Measurements from ENCODE around the gene TMEM163.

TMEM163 gene

DNA sequence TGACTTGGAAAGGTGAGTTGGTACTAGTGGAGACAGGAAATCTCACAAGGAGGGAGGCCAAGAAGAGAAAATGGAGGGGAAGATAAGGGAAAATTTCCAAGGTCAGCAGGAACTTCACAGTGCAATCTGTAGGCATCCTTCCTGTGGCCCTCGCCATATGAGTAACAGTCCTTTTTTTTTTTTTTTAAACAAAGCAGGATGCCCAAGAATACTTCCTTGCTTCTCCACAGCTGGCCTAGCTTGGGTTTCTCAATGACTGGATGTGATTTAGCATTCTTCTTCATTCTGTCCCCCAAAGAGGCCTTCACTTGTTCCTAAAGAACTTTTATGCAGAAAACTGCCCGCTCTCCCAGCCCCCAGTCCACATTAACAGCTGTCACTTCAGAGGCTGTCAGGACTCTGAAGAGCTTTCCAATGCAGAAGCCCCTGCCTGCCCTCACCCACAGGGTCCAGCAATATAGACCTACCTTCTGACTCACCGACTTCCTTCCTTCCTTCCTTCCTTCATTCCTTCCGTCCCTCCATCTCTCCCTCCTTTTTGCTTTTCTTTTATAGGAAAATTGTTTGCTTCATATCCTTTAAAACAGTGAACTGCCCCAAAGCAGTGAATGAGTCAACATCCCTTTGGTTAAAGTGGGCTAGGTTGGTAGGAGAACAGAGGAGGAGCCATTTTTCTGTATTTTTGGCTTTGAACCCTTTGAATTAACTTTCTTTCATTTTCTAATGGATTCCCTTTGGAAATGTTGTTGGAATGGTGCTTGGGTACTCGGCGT, 292.9 kb downstream of the TMEM163 start:
- no peak for DNase-seq

DNA sequence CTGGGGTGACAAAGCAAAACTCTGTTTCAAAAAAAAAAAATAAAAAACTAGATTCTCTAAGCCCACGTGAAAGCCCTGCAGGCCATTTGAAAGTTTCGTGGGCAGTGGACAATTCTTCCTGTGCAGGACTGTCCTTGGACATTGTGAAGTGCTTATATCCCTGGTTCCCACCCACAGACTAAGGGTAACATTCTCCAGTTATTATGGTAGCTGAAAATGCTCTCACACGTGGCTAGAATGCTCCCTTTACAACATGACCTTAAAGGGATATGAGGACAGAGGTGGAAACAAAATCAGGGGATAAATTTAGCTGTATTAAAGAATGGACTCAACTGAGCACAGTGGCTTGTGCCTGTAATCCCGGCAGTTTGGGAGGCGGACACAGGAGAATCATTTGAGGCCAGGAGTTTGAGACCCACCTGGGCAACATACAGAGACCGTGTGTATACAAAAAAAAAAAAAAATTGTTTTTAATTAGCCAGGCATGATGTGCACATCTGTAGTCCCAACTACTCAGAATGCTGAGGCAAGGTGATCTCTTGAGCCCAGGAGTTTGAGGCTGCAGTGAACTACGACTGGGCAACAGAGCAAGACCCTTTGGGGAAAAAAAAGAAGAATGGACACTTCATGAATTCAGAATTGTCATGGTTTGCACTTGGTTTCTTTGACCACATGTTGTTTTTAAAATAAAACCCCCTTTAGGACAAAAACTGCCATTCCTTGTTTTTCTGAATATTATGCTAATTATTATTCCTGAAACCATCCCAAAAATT, 297.1 kb downstream of the TMEM163 start:
- no peak for DNase-seq

DNA sequence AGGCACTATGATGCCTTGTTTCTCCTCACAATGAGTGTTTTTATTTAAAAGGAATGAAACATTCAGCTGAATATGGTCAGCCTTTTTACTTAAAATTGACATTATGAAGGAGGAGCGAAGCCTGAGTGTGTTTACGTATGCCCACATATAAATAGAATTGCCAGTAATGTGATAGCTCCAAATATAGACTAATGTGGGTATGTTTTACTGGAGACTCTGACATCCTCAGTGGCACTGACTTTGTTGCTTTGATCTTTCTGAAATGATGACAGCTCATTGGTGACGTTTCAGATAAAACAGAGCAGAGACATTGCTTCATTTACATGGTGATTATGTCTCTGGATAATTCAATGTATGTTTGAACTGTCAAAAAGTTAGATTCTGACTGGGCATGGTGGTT, 297.9 kb downstream of the TMEM163 start:
- no peak for DNase-seq

DNA sequence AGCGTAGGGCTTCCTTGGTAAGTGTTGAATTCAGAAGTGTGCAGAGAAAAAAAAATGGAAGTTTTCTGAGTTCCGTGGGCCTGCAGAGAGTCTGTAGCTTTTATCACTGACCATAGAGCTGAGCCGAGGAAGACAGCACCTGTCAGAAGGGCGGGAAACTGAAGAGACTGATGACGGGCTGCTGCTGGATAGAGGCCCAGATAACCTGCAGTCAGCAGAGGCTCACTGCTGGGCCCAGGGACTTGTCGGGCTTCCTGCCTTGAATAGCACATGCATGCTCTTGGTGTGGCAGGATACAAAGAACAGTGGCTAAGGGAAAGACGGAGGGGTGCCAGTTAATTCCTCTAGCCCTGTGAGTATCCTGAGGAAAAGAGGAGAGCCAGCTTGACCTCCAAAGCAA, 298.5 kb downstream of the TMEM163 start:
- DNase-seq, result no peak

DNA sequence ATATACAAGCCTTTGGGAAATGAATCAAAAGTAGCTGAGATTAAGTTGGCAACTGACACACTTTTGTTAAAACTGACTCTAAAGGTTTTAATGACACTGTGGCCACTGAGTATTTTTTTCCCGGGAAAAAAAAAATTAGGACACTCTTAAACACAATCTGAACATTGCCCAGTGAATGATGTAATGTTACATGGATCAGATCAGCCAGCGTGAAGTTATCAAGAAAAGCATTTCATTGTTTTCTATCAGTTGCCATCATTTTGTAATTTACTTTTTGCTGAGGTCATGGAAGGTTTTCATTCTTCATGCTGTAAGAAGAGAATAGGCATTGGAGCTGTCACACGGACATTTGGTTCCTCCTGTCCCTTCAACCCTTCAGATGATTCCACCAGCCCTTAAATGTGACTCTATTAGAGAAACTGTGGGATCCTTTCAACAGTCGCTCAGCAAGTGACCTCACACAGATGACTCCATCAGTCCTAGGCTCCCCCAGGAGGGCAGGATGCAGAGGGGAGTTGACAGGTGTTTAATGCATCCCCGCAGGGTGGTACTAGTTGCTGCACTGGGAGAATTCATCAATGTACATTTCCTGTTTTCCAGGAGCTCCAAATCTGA, 300.7 kb downstream of the TMEM163 start:
- no peak for DNase-seq

GRCh38 chr2:134416637-134417036, 302.2 kb downstream of the TMEM163 start:
- no peak for DNase-seq

DNA sequence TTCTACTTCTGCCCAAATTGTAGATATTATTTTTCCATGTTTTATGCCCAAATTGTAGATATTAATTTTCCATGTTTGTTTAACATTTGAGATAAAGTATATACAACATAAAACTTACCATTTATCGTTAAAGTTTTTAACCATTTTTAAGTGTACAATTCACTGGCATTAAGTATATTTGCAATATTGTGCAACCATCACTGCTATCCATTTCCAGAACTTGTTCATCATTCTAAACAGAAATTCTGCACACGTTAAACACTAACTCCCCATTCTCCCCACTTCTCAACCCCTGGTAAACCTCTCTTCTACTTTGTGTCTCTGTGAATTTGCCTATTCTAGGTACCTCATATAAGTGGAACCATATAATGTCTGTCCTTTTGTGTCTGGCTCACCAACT, 302.8 kb downstream of the TMEM163 start:
- DNase-seq, result no peak

- DNase-seq, result no peak
Observed at GRCh38 chr2:134413912-134414311, 304.9 kb downstream of the TMEM163 start.

GRCh38 chr2:134413430-134413829, 305.4 kb downstream of the TMEM163 start:
- no peak for DNase-seq

GRCh38 chr2:134412639-134412999, 306.2 kb downstream of the TMEM163 start:
- DNase-seq, result no peak

DNA sequence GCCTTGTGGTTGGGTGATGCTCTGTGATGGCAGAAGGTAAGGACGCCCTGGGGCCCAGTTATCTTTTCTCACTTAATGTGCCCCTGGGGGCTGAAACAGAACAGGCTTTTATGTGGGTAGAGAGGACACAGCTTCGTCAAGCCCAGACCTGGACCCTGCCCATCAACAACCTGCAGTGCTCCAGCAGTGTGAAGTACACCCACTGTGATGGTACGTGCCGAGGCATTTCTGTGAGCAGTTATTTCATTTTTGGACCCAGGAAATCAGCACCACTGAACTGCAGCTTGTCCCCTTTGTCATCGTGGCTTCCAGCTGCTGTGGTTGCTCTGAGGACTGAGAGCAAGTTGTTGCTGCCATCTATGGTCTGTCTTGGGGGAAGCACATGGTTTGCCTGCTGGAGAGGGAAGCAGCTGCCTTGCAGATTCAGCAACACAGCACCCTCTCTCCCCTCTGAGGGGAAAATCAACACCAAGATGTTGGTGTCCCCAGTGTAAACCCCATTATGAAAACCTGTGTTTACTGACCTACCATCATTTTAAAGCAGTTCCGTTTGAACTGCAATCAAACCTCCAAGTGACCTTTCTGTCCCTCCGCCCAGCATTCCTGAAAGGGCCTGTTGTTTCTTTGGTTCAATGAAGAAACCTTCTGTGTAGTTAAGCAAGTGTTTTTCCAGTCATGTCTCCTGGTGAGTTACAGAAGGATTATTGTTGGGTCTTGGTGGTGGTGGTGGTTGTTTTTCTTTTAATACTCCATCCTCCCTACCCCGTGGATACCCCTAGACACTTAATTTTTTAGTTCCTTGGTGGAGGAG, 306.8 kb downstream of the TMEM163 start:
- DNase-seq, result peak; percentile 35

GRCh38 chr2:134411279-134411827, 307.4 kb downstream of the TMEM163 start:
- no peak for DNase-seq

GRCh38 chr2:134410831-134411231, 308.0 kb downstream of the TMEM163 start:
- DNase-seq, result no peak

DNA sequence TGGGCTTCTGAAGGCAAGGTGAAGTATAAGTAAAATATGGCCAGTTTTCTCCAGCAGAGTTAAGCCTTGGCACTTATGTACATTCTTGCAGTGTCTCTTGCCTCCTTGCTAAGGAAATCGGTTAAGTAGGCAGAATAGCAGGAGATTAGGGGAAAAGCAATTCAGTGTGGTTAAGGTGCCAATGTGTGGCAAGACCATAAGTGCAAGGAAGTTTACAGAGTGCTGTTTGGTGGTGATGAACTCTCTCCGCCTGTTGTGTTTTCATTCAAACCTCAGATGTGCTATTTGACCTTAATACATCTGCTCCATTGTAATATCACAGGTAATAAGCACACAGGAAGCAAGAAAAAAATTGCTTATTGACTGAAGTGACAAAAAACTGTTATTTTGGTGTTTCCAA, 308.8 kb downstream of the TMEM163 start:
- no peak for DNase-seq

DNA sequence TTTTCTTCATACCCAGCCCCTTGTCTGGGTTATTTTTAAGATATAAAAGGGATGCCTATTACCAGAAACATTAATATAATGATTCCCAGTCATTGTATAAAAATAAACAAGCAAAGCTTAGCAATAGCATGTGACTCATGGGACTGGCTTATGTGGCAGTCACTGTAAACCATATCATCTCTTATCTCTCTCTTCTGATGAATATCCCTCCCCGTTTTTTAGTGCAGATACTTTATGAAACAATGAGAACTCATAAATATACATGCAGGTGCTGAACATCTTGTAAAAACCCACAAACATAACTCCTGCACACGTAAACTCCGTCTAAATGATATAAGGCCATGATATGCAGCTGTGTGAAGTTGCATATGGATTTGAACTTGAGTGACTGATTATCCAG, 310.0 kb downstream of the TMEM163 start:
- DNase-seq, result no peak

GRCh38 chr2:134408386-134408785, 310.4 kb downstream of the TMEM163 start:
- no peak for DNase-seq

- DNase-seq, result no peak
Observed at GRCh38 chr2:134407154-134407890, 311.5 kb downstream of the TMEM163 start.

DNA sequence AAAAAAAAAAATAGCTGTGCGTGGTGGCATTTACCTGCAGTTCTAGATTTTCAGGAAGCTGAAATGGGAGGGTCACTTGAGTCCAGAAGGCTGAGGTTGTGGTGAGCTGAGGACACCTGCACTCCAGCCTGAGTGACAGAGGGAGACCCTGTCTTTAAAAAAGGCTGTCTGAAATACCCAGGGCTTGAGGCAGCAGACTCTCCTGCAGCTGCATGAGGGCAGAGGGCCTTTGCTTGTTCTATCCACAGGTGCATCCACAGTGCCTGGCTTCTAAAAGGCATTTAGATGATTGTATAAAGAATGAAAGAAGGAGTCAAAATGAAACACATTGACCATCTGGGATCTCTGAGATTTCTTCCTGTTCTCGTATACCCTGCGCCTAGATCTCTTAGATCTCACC, 312.1 kb downstream of the TMEM163 start:
- no peak for DNase-seq

GRCh38 chr2:134406311-134406710, 312.5 kb downstream of the TMEM163 start:
- DNase-seq, result no peak
